Esophagus squamous epithelium (tissue), 5 donors: ENCODE data around the gene SPAG8. TPM values are rescaled to one million over a fixed set of nuclear protein-coding genes. Genes with fewer than 3 reads are reported as not detected.

Source experiments
- DNase-seq: peaks from one replicate; lab custom pipeline; 2025; lab: John Stamatoyannopoulos, UW
- H3K27ac ChIP-seq, 4 donors: fragments of 200-600 bp; sonication (generic); one replicate each; pipeline ENCODE4 v1.5.1; 2016 to 2019; ENCODE audit warnings: mild to moderate bottlenecking in 1 of 4
- H3K27me3 ChIP-seq, 4 donors: fragments of 200-600 bp; sonication (generic); 1 replicate in 3 of 4; 2 replicates in 1 of 4; pipeline versions ENCODE4 v1.5.1 to v1.6.0; 2017 to 2021; ENCODE audit warnings: antibody characterized with exemption in 1 of 4
- H3K36me3 ChIP-seq, 3 donors: fragments of 200-600 bp; sonication (generic); one replicate each; pipeline ENCODE4 v1.5.1; 2016 to 2019
- H3K4me1 ChIP-seq, 3 donors: fragments of 200-600 bp; sonication (generic); one replicate each; pipeline ENCODE4 v1.5.1; 2017 to 2019
- H3K4me3 ChIP-seq, 4 donors: fragments of 200-600 bp; sonication (generic); 1 replicate in 3 of 4; 2 replicates in 1 of 4; pipeline ENCODE4 v1.5.1; 2016 to 2019; ENCODE audit warnings: mild to moderate bottlenecking in 2 of 4, moderate library complexity in 1 of 4
- H3K9me3 ChIP-seq, 3 donors: fragments of 200-600 bp; sonication (generic); one replicate each; pipeline ENCODE4 v1.5.1; 2016 to 2019
- CTCF ChIP-seq, 6 experiments: fragments of 450-650 bp in 4 of 6; fragments of 200-600 bp in 2 of 6; sonication (generic) in 2 of 6; IDR thresholded peaks; one replicate each; pipeline ENCODE4 v1.5.1; 2016 to 2019; ENCODE audit warnings: antibody characterized with exemption in 6 of 6, mild to moderate bottlenecking in 4 of 6, moderate library complexity in 4 of 6
- POLR2A ChIP-seq, 4 donors: fragments of 450-650 bp; IDR thresholded peaks; one replicate each; pipeline ENCODE4 v1.6.1; 2017; ENCODE audit warnings: antibody characterized with exemption in 4 of 4, mild to moderate bottlenecking in 4 of 4, moderate library complexity in 3 of 4
- WGBS, 2 donors: methylation state at CpG; one replicate each; pipeline ENCODE4 v1.1.5; 2018; 5-methylcytosine and 5-hydroxymethylcytosine counted together
- intact Hi-C: fragments of 100-400 bp; cut with DNase I; formaldehyde crosslinking; loops from one replicate; pipeline ENCODE4 v1.15.0; 2022
- total RNA-seq, 4 donors: library from RNA; depleted of rRNA; stranded (reverse); fragments of >200 nt; gene quantifications; one replicate each; pipeline ENCODE4 v1.1.0, GENCODE V29; 2016
- donor health status: DM: yes; HTN: yes; CAD: no.

Gene SPAG8
- total RNA-seq, 4 donors from 2014 or later: not detected

- Histone ChIP-seq H3K9me3 (no peaks in the 10 kb centered on the region), H3K27me3 (peaks cover 0 to 83% (median 0%) of the 10 kb centered on the region in 4 donors), H3K4me1 (no peaks in the 10 kb centered on the region), H3K36me3 (no peaks in the 10 kb centered on the region), H3K4me3 (no peak overlapping the region), H3K27ac (no peak overlapping the region)
- intact Hi-C loops: no loop called here
- TF ChIP-seq CTCF (IDR thresholded peaks at IDR 0.05): no peak
- TF ChIP-seq POLR2A (IDR thresholded peaks at IDR 0.05): no peak
- WGBS, 2 donors: 69 to 76% methylated on average over 5 of the region's 5 CpGs
- no peak for DNase-seq
Measured at GRCh38 chr9:35858458-35858857, 46.4 kb upstream of the SPAG8 start.

GRCh38 chr9:35856882-35857281 is 44.8 kb upstream of the SPAG8 start:
- no peak for DNase-seq
- H3K27ac ChIP-seq: no peak overlapping the region
- 80 to 82% methylated on average over 4 to 5 of the region's 5 CpGs for WGBS, 2 donors
- intact Hi-C loops: no loop called here
- TF ChIP-seq POLR2A (IDR thresholded peaks at IDR 0.05) (no peak), CTCF (IDR thresholded peaks at IDR 0.05) (no peak)
- no peaks in the 10 kb centered on the region for H3K4me1 ChIP-seq
- peaks cover 0 to 83% (median 0%) of the 10 kb centered on the region in 4 donors for H3K27me3 ChIP-seq
- H3K36me3 ChIP-seq: peaks cover 0 to 11% (median 0%) of the 10 kb centered on the region in 3 donors
- H3K9me3 ChIP-seq: no peaks in the 10 kb centered on the region
- no peak overlapping the region for H3K4me3 ChIP-seq

- Histone ChIP-seq H3K4me3 (no peak overlapping the region), H3K4me1 (no peaks in the 10 kb centered on the region), H3K36me3 (peaks cover 0 to 11% (median 0%) of the 10 kb centered on the region in 3 donors), H3K27ac (no peak overlapping the region), H3K27me3 (peaks cover 0 to 81% (median 0%) of the 10 kb centered on the region in 4 donors), H3K9me3 (no peaks in the 10 kb centered on the region)
- no peak for TF ChIP-seq POLR2A (IDR thresholded peaks at IDR 0.05)
- no peak for TF ChIP-seq CTCF (IDR thresholded peaks at IDR 0.05)
- no peak for DNase-seq
- WGBS, 2 donors: 60 to 75% methylated on average over 3 of the region's 3 CpGs
- intact Hi-C loops: no loop called here
Measured at GRCh38 chr9:35856206-35856605, 44.1 kb upstream of the SPAG8 start.

GRCh38 chr9:35854091-35854762 is 42.2 kb upstream of the SPAG8 start:
- Histone ChIP-seq H3K4me1 (no peaks in the 10 kb centered on the region), H3K9me3 (no peaks in the 10 kb centered on the region), H3K27me3 (peaks cover 0 to 80% (median 0%) of the 10 kb centered on the region in 4 donors), H3K27ac (no peak overlapping the region), H3K36me3 (peaks cover 0 to 11% (median 0%) of the 10 kb centered on the region in 3 donors), H3K4me3 (no peak overlapping the region)
- DNase-seq: no peak
- WGBS, 2 donors: 79 to 87% methylated on average over 6 of the region's 7 CpGs
- TF ChIP-seq CTCF (IDR thresholded peaks at IDR 0.05): no peak
- TF ChIP-seq POLR2A (IDR thresholded peaks at IDR 0.05): no peak
- intact Hi-C loops: no loop called here
